Large intestine (tissue), 3 donors: ENCODE measurements around the gene RHOF. TPM values are rescaled to one million over a fixed set of nuclear protein-coding genes. Genes with fewer than 3 reads are reported as not detected.
"Not testable (repeated sequence)": the region's sequence is repeated elsewhere in the genome, so short reads cannot be mapped to it uniquely, and the experiment has no call there.

ENCODE experiments used
- DNase-seq, 2 donors: peaks; one replicate each; pipeline versions ENCODE4 v3.0.0 to v3.0.0-alpha.2; 2013
- H3K27ac ChIP-seq: one replicate; pipeline ENCODE4 v1.5.1; 2013; ENCODE audit warnings: low read length
- H3K27me3 ChIP-seq: 2 replicates; pipeline ENCODE4 v1.6.1; 2013; ENCODE audit warnings: low read length; ENCODE audit not compliant: control insufficient read depth, insufficient read depth
- H3K36me3 ChIP-seq: 2 replicates; pipeline ENCODE4 v1.6.1; 2013; ENCODE audit warnings: low read length; ENCODE audit not compliant: control insufficient read depth, insufficient read depth
- H3K4me1 ChIP-seq: one replicate; pipeline ENCODE4 v1.6.1; 2013; ENCODE audit warnings: low read length; ENCODE audit not compliant: control insufficient read depth, insufficient read depth
- H3K4me3 ChIP-seq: one replicate; pipeline ENCODE4 v1.5.1; 2013; ENCODE audit warnings: low read length
- H3K9me3 ChIP-seq: one replicate; pipeline ENCODE4 v1.6.1; 2013; ENCODE audit warnings: mild to moderate bottlenecking, low read depth, low read length, moderate library complexity; ENCODE audit not compliant: control insufficient read depth
- WGBS: methylation state at CpG from one replicate; pipeline ENCODE4 v1.1.5; 2013; ENCODE audit warnings: low lambda C conversion rate; ENCODE audit not compliant: insufficient coverage; 5-methylcytosine and 5-hydroxymethylcytosine counted together
- polyA plus RNA-seq: library from polyadenylated mRNA; unstranded; fragments of 120-200 nt; gene quantifications from one replicate; pipeline ENCODE4 v1.2.1, GENCODE V29; 2013

The RHOF gene
- polyA plus RNA-seq, 1 donor = 53.6 TPM

DNA sequence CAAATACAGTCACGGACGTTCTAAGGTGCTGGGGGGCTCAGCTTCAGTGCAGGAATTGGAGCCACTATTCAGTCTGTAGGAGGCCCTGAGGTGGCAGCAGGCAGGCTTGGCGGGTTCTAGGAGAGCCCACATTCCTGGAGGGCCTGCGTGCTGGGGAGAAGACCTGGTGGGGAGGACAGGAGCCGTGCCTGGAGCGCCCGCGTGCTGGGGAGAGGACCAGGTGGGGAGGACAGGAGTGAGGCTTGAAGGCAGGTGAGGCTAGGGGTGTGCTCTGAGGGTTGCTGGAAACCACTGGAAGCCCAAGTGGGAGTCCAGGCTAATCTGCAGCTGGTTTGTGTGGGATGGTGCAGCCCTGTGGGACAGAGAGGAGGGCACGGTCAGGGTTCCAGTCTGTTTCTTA lies 23.1 kb downstream of the RHOF start:
- no peak for DNase-seq
- WGBS = no CpG with 5 or more reads among the region's 9 CpGs
- Histone ChIP-seq H3K9me3 (no peaks in the 10 kb centered on the region), H3K4me3 (no peak overlapping the region), H3K27ac (peak overlapping the region; percentile 94), H3K27me3 (no peaks in the 10 kb centered on the region), H3K36me3 (peaks cover 2% of the 10 kb centered on the region), H3K4me1 (peaks cover 31% of the 10 kb centered on the region)

DNA sequence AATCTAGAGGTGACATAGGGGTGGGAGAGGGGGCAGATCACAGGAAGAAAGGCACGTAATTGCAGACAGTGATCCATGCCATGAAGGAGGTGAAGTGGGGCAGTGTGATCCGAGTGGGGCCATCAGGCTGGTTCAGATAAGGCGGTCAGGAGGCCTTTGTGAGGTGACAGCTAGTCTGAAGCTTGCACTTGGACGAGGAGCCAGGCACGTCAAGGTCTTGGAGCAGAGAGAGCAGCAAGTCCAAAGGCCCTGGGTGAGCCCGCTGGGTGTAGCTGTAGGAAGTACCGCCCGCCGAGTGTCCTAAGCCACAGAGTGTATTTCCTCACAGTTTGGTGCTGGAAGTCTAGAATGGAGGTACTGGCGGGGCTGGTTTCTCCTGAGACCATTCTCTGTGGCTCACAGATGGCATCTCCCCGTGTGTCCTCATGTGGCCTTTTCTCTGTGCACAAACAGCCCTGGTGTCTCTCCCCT lies 23.6 kb downstream of the RHOF start:
- whole genome bisulfite sequencing = no CpG with 5 or more reads among the region's 11 CpGs
- peak; percentile 93 to 95 for DNase-seq
- H3K27ac ChIP-seq = peak overlapping the region; percentile 94

DNA sequence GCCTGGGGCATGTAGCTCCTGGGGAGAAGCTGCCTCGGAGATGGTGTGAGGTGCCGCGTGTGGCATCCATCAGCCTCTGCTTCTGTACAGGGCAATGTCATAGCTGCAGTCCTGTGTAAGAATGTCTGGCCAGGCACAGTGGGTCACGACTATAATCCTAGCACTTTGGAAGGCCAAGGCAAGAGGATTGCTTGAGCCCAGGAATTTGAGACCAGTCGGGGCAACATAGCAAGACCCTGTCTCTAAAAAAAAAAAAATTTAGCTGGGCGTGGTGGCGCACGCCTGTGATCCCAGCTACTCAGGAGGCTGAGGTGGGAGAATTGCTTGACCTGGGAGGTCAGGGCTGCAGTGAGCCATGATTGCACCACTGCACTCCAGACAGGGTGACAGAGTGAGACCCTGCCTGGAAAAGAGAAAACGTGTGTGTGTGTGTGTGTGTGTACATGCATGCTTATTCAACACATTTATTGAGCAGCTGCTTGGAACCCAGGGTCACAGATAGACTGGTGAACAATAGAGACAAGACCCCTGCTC lies 24.1 kb downstream of the RHOF start:
- Histone ChIP-seq H3K4me3 (no peak overlapping the region), H3K27ac (peak overlapping the region; percentile 94), H3K9me3 (no peaks in the 10 kb centered on the region), H3K4me1 (peaks cover 31% of the 10 kb centered on the region), H3K36me3 (peaks cover 2% of the 10 kb centered on the region), H3K27me3 (no peaks in the 10 kb centered on the region)
- no CpG with 5 or more reads among the region's 9 CpGs for WGBS
- no peak for DNase-seq

More for the DNA sequence above, 23.6 kb downstream of the RHOF start:
- Histone ChIP-seq H3K36me3 (peaks cover 2% of the 10 kb centered on the region), H3K27me3 (no peaks in the 10 kb centered on the region), H3K4me1 (peaks cover 31% of the 10 kb centered on the region), H3K4me3 (no peak overlapping the region), H3K9me3 (no peaks in the 10 kb centered on the region)

DNA sequence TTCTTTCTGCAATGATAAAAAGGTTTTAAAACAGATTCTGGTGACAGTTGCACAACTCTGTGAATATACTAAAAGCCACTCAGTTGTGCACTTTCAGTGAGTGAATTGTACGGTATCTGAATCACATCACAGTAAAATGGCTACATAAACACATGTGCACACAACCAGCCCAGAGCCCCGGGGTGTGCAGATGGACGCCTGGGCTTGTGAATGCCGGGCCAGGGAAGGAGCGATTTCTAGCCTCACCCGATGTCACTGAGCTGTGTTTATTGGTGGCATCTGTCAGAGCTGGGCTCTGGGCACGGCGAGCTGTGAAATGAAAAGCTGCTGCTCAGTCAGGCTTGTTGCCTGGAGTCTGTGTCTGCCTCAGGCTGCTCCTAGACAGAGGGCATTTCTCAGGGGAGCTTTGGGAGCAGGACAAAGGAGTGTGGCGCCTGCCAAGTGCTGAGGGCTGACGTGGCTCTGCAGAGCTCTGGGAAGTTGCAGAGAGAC lies 25.9 kb downstream of the RHOF start:
- no peaks in the 10 kb centered on the region for H3K9me3 ChIP-seq
- peaks cover 2% of the 10 kb centered on the region for H3K36me3 ChIP-seq
- no peaks in the 10 kb centered on the region for H3K27me3 ChIP-seq
- peak overlapping the region; percentile 12 for H3K27ac ChIP-seq
- no peak for DNase-seq
- no CpG with 5 or more reads among the region's 10 CpGs for WGBS
- H3K4me1 ChIP-seq = peaks cover 25% of the 10 kb centered on the region
- H3K4me3 ChIP-seq = no peak overlapping the region

DNA sequence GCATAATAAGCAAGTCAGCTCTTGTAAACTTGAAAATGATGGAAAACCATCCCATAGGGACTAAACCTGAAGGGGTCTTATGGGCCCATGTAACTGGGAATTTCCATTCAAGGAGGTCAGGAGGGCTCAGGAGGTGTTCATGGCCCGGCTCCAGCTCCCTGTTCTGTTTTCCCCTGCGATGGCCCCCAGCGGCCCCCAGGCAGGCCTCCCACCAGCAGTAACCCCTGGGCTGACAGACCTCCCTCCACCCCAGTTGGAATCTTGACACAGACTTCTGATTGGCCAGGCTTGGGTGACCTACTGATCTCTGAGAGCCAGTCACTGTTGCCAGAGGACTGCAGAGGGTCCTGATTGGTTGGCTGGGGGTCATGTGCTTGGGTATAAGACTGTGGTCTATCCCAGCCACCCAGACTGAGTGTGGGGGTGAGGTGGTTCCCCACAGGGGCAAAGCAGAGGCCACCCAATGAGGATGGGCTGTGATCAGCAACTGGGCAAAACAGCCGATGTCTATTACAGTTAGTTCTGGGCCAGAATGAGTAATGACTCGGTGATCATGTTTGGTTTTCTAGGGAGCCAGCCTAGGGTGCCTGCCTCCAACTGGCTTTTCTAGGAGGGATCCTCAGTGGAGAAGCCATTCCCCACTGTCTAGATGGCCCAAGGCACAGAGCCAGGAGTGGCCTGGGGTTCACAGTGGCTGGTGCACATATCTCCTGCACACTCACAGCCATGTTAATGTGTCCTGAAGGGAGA lies 27.0 kb downstream of the RHOF start:
- Histone ChIP-seq H3K4me1 (peaks cover 23% of the 10 kb centered on the region), H3K27ac (no peak overlapping the region), H3K4me3 (no peak overlapping the region), H3K27me3 (no peaks in the 10 kb centered on the region), H3K9me3 (no peaks in the 10 kb centered on the region), H3K36me3 (peaks cover 4% of the 10 kb centered on the region)
- DNase-seq = no peak
- no CpG with 5 or more reads among the region's 5 CpGs for WGBS

DNA sequence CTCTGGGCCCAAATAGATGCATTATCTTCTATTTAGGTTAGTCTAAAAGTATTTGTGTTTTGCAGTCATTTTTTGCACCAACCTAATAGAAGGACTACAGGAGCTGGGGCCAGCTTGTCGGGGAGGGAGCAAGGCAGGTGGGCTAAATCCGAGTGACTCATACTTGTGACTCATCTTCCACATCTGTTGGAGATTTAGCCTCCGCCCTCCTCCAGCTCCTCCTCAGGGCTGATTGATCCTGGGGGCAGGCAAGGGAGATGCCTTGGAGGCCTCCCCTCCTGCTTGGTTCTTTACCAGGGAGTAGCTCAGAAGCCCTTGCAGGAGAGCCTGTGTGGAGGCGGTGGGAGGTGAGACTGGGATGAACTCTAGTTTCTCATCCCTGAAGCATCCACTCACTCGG lies 27.9 kb downstream of the RHOF start:
- no peak for DNase-seq
- Histone ChIP-seq H3K27me3 (no peaks in the 10 kb centered on the region), H3K4me3 (no peak overlapping the region), H3K9me3 (no peaks in the 10 kb centered on the region), H3K4me1 (peaks cover 15% of the 10 kb centered on the region), H3K27ac (no peak overlapping the region), H3K36me3 (peaks cover 4% of the 10 kb centered on the region)
- no CpG with 5 or more reads among the region's 5 CpGs for WGBS

DNA sequence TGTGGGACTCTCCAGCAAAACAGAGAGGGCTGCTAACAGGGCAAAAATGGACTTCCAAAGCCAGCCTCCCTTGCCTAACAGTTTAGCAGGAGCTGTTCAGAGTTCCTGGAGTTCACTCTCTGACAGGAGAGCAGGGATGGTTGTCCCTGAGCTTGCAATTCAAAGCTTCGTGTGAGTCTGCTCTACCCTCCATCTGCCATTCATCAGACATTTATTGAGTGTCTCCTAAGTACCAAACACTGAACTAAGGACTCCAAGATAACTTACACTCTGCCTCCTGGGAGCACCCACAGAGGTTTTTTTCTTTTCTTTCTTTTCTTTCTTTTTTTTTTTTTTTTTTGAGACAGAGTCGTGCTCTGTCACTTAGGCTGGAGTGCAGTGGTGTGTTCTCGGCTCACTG lies 28.7 kb downstream of the RHOF start:
- Histone ChIP-seq H3K27me3 (no peaks in the 10 kb centered on the region), H3K36me3 (peaks cover 4% of the 10 kb centered on the region), H3K9me3 (no peaks in the 10 kb centered on the region), H3K4me1 (peaks cover 11% of the 10 kb centered on the region), H3K4me3 (no peak overlapping the region), H3K27ac (no peak overlapping the region)
- no peak for DNase-seq
- WGBS = no CpG with 5 or more reads among the region's 3 CpGs

DNA sequence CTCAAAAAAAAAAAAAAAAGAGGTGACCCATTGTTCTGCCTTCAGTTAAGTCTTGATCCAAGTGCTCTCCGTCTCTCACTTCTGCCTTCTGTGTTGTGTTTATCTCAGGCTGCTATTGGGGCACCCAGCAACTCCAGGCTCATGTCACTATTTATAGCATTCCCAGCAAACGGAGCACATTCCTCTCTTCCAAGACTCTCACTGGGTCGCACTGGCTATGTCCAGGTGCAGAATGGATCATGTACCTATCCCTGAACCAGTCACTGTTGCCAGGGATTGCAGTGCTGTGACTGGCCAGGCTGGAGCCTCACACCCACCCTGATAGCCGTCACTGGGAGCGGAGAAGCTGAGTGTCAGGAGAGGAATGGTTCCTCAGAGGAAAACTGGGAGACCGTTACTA lies 31.2 kb downstream of the RHOF start:
- H3K27ac ChIP-seq = no peak overlapping the region
- WGBS = no CpG with 5 or more reads among the region's 6 CpGs
- H3K36me3 ChIP-seq = peaks cover 4% of the 10 kb centered on the region
- no peaks in the 10 kb centered on the region for H3K27me3 ChIP-seq
- peaks cover 3% of the 10 kb centered on the region for H3K4me1 ChIP-seq
- no peaks in the 10 kb centered on the region for H3K9me3 ChIP-seq
- no peak overlapping the region for H3K4me3 ChIP-seq
- DNase-seq = no peak

DNA sequence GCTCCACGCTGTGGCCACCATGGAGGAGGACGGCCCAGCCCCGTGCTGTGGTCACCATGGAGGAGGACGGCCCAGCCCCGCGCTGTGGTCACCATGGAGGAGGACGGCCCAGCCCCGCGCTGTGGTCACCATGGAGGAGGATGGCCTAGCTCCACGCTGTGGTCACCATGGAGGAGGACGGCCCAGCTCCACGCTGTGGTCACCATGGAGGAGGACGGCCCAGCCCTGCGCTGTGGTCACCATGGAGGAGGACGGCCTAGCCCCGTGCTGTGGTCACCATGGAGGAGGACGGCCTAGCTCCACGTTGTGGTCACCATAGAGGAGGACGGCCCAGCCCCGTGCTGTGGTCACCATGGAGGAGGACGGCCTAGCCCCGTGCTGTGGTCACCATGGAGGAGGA lies 35.0 kb downstream of the RHOF start:
- H3K4me3 ChIP-seq, H3K27ac ChIP-seq, H3K9me3 ChIP-seq, DNase-seq, H3K27me3 ChIP-seq, H3K4me1 ChIP-seq: not testable (repeated sequence)
- peaks cover 11% of the 10 kb centered on the region for H3K36me3 ChIP-seq
- WGBS = 100% methylated on average over 1 of the region's 22 CpGs

DNA sequence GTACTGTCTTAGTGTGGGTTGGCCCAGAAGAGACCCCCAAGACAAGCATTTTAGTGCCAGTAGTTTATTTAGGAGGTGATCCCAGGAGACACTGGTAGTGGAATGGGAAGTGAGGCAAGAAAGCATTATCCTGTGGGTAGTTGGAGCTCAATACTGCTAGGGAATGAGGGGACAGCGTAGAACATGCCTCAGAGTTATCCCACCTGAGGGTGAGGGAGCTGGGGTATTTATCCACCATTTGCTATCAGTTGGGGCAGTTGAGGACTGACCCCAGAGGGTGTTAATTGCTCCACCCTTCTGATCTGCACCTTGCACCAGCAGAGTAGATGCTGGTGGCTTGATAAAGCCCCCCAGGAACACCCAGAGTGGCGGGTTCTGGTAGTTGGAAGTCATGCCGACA lies 37.9 kb downstream of the RHOF start:
- DNase-seq = no peak
- no CpG with 5 or more reads among the region's 3 CpGs for WGBS
- no peak overlapping the region for H3K4me3 ChIP-seq
- H3K4me1 ChIP-seq = peaks cover 3% of the 10 kb centered on the region
- peaks cover 13% of the 10 kb centered on the region for H3K36me3 ChIP-seq
- no peaks in the 10 kb centered on the region for H3K9me3 ChIP-seq
- no peaks in the 10 kb centered on the region for H3K27me3 ChIP-seq
- no peak overlapping the region for H3K27ac ChIP-seq
